PC-9 (cell line): ENCODE results near the gene AMBRA1. TPM values are rescaled to one million over a fixed set of nuclear protein-coding genes. Genes with fewer than 3 reads are reported as not detected.

Source experiments
- BruUV-seq: library from RNA; stranded (reverse); fragments of 400-500 nt; replicated peaks from 2 replicates; lab custom pipeline; 2021; lab: Mats Ljungman, UMichigan
- CTCF ChIA-PET: fragments of 300-600 bp; sonication (Branson Sonifier 250); formaldehyde crosslinking; loops from one replicate; lab custom pipeline; 2022; ENCODE audit warnings: antibody characterized with exemption; lab: Charles Lee
- POLR2A ChIA-PET: fragments of 300-600 bp; sonication (Branson Sonifier 250); formaldehyde crosslinking; loops from one replicate; lab custom pipeline; 2022; ENCODE audit warnings: antibody characterized with exemption; ENCODE audit not compliant: unreplicated experiment; lab: Charles Lee
- DNase-seq, 2 experiments: peaks; one replicate each; pipeline versions ENCODE4 v3.0.0 to v3.0.0-alpha.2; 2015 to 2022; ENCODE audit warnings: mixed read lengths in 1 of 2
- H2AFZ ChIP-seq: fragments of 200-600 bp; sonication (generic); 2 replicates; pipeline ENCODE4 v1.8.1; 2017; ENCODE audit warnings: antibody characterized with exemption
- H3F3A ChIP-seq: fragments of 200-600 bp; sonication (generic); 2 replicates; pipeline ENCODE4 v1.8.1; 2017; ENCODE audit warnings: antibody characterized with exemption, mild to moderate bottlenecking, low read depth; ENCODE audit not compliant: insufficient read depth
- H3K27ac ChIP-seq: fragments of 200-600 bp; sonication (generic); 2 replicates; pipeline ENCODE4 v1.6.1; 2016; ENCODE audit warnings: mixed run types
- H3K27me3 ChIP-seq: fragments of 200-600 bp; sonication (generic); 2 replicates; pipeline ENCODE4 v1.6.1; 2016; ENCODE audit warnings: low read depth, mixed run types; ENCODE audit not compliant: insufficient read depth
- H3K36me3 ChIP-seq: fragments of 200-600 bp; sonication (generic); 2 replicates; pipeline ENCODE4 v1.6.1; 2016; ENCODE audit warnings: low read depth, mixed run types
- H3K4me1 ChIP-seq: fragments of 200-600 bp; sonication (generic); replicated peaks from 2 replicates; pipeline ENCODE4 v1.6.1; 2016; ENCODE audit warnings: mixed run types; ENCODE audit not compliant: insufficient read depth
- H3K4me2 ChIP-seq: fragments of 200-600 bp; sonication (generic); 2 replicates; pipeline ENCODE4 v1.6.1; 2017; ENCODE audit warnings: mixed run types
- H3K4me3 ChIP-seq: fragments of 200-600 bp; sonication (generic); 2 replicates; pipeline ENCODE4 v1.6.1; 2016; ENCODE audit warnings: mixed run types
- H3K79me2 ChIP-seq: fragments of 200-600 bp; sonication (generic); 2 replicates; pipeline ENCODE4 v1.6.1; 2017; ENCODE audit warnings: low read depth, mixed run types
- H3K9me2 ChIP-seq: fragments of 200-600 bp; sonication (generic); 2 replicates; pipeline ENCODE4 v1.8.1; 2017; ENCODE audit warnings: mild to moderate bottlenecking; ENCODE audit not compliant: insufficient read depth
- H3K9me3 ChIP-seq: fragments of 200-600 bp; sonication (generic); 2 replicates; pipeline ENCODE4 v1.8.1; 2016; ENCODE audit warnings: low read depth; ENCODE audit not compliant: insufficient read depth
- H4K20me1 ChIP-seq: fragments of 200-600 bp; sonication (generic); 2 replicates; pipeline ENCODE4 v1.8.1; 2017; ENCODE audit not compliant: insufficient read depth
- EZH2 ChIP-seq: fragments of 200-600 bp; sonication (generic); IDR thresholded peaks from 2 replicates; pipeline ENCODE4 v1.8.0; 2017; ENCODE audit warnings: antibody characterized with exemption, low read depth
- intact Hi-C: fragments of 100-400 bp; cut with micrococcal nuclease; formaldehyde crosslinking; loops from one replicate; pipeline ENCODE4 v1.10.0; 2022; ENCODE audit not compliant: unreplicated experiment
- total RNA-seq: library from RNA; stranded (reverse); gene quantifications from 2 replicates; pipeline ENCODE4 v1.2.3, GENCODE V29; 2021
- TF ChIP-seq, protein P1 (sequence below): fragments of 200-600 bp; sonication (generic); conservative IDR thresholded peaks from 2 replicates; pipeline ENCODE4 v1.6.1; 2017; ENCODE audit warnings: mixed run types, antibody characterized with exemption, mild to moderate bottlenecking, moderate library complexity

Gene AMBRA1
- total RNA-seq, 1 experiment from 2014 or later: 41.4 TPM

DNA sequence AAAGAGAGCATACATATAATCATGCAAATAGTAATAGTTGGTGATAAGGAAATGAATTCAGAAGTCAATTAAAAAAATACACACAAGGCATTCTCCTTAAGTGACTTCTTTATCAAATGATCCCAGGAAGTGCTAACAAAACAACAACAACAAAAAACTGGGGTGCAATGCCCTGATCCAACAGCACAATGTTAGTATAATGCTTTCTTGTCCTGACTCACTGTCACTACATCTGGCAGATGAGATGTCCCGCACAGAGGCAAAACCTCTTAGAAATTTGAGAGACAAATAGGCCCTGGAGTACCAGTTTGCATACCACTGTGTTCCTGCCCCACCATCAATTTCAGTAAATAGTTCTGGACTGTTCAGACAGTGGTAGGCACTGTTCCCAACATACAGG lies 11.0 kb upstream of the AMBRA1 start:
- Histone ChIP-seq H3K27ac (no peak overlapping the region), H3K79me2 (no peaks in the 10 kb centered on the region), H2AFZ (no peak overlapping the region), H3K9me3 (no peaks in the 10 kb centered on the region), H3K9me2 (no peaks in the 10 kb centered on the region), H4K20me1 (no peaks in the 10 kb centered on the region), H3K4me3 (no peak overlapping the region), H3K36me3 (0 out of 2 replicates have a peak, but pooled peaks cover 8% of the 10 kb centered on the region), H3K4me1 (no peaks in the 10 kb centered on the region), H3K4me2 (no peak overlapping the region), H3K27me3 (no peaks in the 10 kb centered on the region), H3F3A (no peaks in the 10 kb centered on the region; the same call in 1 of the 2 replicates)
- TF ChIP-seq EZH2: no peak
- TF ChIP-seq, protein P1, sequence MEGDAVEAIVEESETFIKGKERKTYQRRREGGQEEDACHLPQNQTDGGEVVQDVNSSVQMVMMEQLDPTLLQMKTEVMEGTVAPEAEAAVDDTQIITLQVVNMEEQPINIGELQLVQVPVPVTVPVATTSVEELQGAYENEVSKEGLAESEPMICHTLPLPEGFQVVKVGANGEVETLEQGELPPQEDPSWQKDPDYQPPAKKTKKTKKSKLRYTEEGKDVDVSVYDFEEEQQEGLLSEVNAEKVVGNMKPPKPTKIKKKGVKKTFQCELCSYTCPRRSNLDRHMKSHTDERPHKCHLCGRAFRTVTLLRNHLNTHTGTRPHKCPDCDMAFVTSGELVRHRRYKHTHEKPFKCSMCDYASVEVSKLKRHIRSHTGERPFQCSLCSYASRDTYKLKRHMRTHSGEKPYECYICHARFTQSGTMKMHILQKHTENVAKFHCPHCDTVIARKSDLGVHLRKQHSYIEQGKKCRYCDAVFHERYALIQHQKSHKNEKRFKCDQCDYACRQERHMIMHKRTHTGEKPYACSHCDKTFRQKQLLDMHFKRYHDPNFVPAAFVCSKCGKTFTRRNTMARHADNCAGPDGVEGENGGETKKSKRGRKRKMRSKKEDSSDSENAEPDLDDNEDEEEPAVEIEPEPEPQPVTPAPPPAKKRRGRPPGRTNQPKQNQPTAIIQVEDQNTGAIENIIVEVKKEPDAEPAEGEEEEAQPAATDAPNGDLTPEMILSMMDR: no peak
- BruUV-seq: no TSS peak
- DNase-seq: no peak
- ChIA-PET CTCF (no interaction called here), POLR2A (no interaction called here)
- intact Hi-C loops: no loop called here

DNA sequence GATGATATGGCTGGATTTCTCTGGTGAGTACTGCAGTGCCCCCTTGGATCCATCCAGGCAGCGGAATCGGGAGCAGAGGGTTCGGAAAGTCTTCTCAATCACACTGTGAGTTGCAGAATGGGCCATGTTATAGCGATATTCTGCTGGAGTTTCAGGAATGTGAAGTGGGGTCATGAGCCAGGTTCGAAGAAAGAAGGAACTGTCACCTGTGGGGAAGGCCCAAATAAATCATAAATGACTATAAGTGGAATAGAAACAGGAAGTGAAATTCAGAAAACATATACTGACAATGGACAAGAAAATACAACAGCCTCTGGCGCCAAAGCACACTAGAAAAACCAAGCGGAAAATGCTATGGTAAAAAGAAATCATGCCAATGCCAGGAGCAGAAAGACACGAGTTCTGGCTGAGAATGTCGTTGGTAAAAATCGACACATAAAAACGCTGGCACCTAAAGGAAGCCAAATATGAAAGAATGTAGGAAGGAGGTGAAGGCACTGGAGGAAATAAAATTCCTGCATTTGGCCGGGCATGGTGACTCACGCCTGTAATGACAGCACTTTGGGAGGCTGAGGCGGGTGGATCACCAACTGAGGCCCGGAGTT lies 10.0 kb upstream of the AMBRA1 start:
- Histone ChIP-seq H3K9me3 (no peaks in the 10 kb centered on the region), H3F3A (no peaks in the 10 kb centered on the region; the same call in 1 of the 2 replicates), H3K9me2 (no peaks in the 10 kb centered on the region), H3K4me1 (no peaks in the 10 kb centered on the region), H3K27ac (no peak overlapping the region), H3K4me3 (no peak overlapping the region), H3K36me3 (0 out of 2 replicates have a peak, but pooled peaks cover 8% of the 10 kb centered on the region), H3K4me2 (no peak overlapping the region), H3K27me3 (no peaks in the 10 kb centered on the region), H3K79me2 (no peaks in the 10 kb centered on the region), H4K20me1 (no peaks in the 10 kb centered on the region), H2AFZ (no peak overlapping the region)
- ChIA-PET CTCF (no interaction called here), POLR2A (no interaction called here)
- no TSS peak for BruUV-seq
- no peak for TF ChIP-seq EZH2
- TF ChIP-seq, protein P1: no peak
- DNase-seq: no peak
- intact Hi-C loops: no loop called here

DNA sequence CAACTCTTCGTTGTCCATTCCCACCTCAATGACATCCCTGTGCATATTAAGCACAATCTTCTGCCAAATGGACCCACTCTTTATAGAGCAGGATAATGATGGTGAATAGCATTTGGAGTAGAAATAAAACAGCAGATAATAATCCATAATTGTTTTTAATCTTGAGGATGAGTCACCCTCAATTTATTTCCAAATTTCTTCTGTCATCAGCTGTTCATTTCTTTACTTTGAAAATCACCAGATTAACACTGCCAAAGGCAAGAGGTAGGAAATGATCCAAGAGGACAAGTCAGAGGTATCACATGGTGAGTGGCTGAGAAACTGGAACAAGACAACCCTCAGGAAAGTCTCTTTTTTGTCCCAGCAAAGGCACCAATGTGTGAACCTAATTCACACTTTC lies 7.3 kb upstream of the AMBRA1 start:
- H3K4me3 ChIP-seq: no peak overlapping the region
- no peaks in the 10 kb centered on the region for H4K20me1 ChIP-seq
- no TSS peak for BruUV-seq
- CTCF ChIA-PET: no interaction called here
- no peaks in the 10 kb centered on the region for H3K4me1 ChIP-seq
- H3K27me3 ChIP-seq: no peaks in the 10 kb centered on the region
- no peaks in the 10 kb centered on the region; the same call in 1 of the 2 replicates for H3F3A ChIP-seq
- DNase-seq: no peak
- no peaks in the 10 kb centered on the region for H3K9me3 ChIP-seq
- POLR2A ChIA-PET: no interaction called here
- 0 out of 2 replicates have a peak, but pooled peaks cover 8% of the 10 kb centered on the region for H3K36me3 ChIP-seq
- H3K79me2 ChIP-seq: no peaks in the 10 kb centered on the region
- no peak for TF ChIP-seq EZH2
- TF ChIP-seq, protein P1: no peak
- H2AFZ ChIP-seq: no peak overlapping the region
- intact Hi-C loops: no loop called here
- no peaks in the 10 kb centered on the region for H3K9me2 ChIP-seq
- H3K4me2 ChIP-seq: no peak overlapping the region
- H3K27ac ChIP-seq: no peak overlapping the region
